Measurements from ENCODE around the gene AOPEP. TPM values are rescaled to one million over a fixed set of nuclear protein-coding genes. Genes with fewer than 3 reads are reported as not detected.
"Not testable (repeated sequence)": the region's sequence is repeated elsewhere in the genome, so short reads cannot be mapped to it uniquely, and the experiment has no call there.

The AOPEP gene
- total and polyA plus RNA-seq, 3 donors from 2014 or later = 31.4 to 95.0 (median 80.4) TPM

GRCh38 chr9:94872083-94872833 is 145.8 kb downstream of the AOPEP start:
- Histone ChIP-seq H3K9me3 (no peaks in the 10 kb centered on the region), H3K4me1 (peaks cover 9% of the 10 kb centered on the region), H3K27ac (peak overlapping the region in 1 of 2 donors; percentile 17), H3K36me3 (ENCODE audit: low read depth, missing control alignments) (no peaks in the 10 kb centered on the region), H3K4me3 (no peak overlapping the region), H3K27me3 (no peaks in the 10 kb centered on the region)
- WGBS, 2 donors = 90 to 92% methylated on average over 13 of the region's 13 CpGs
- no peak for DNase-seq
- TF ChIP-seq CTCF (IDR thresholded peaks at IDR 0.05) (no peak), POLR2A (IDR thresholded peaks at IDR 0.05) (no peak)
- intact Hi-C loops (cut with DNase I; ENCODE audit: low total_unique reads) = no loop called here

GRCh38 chr9:94872891-94873511 is 146.5 kb downstream of the AOPEP start:
- Histone ChIP-seq H3K27me3 (no peaks in the 10 kb centered on the region), H3K27ac (peak overlapping the region in 1 of 2 donors; percentile 38), H3K36me3 (ENCODE audit: low read depth, missing control alignments) (no peaks in the 10 kb centered on the region), H3K4me3 (no peak overlapping the region), H3K4me1 (peaks cover 1% of the 10 kb centered on the region), H3K9me3 (no peaks in the 10 kb centered on the region)
- WGBS, 2 donors = 62 to 67% methylated on average over 3 of the region's 3 CpGs
- intact Hi-C loops (cut with DNase I; ENCODE audit: low total_unique reads) = no loop called here
- TF ChIP-seq CTCF (IDR thresholded peaks at IDR 0.05) (no peak), POLR2A (IDR thresholded peaks at IDR 0.05) (no peak)
- DNase-seq = no peak

GRCh38 chr9:94874316-94874715 is 147.8 kb downstream of the AOPEP start:
- 43 to 51% methylated on average over 3 of the region's 3 CpGs for WGBS, 2 donors
- Histone ChIP-seq H3K27me3 (no peaks in the 10 kb centered on the region), H3K4me3 (no peak overlapping the region), H3K9me3 (no peaks in the 10 kb centered on the region), H3K36me3 (ENCODE audit: low read depth, missing control alignments) (no peaks in the 10 kb centered on the region), H3K4me1 (no peaks in the 10 kb centered on the region), H3K27ac (peak overlapping the region in 1 of 2 donors; percentile 38)
- intact Hi-C loops (cut with DNase I; ENCODE audit: low total_unique reads) = no loop called here
- TF ChIP-seq POLR2A (IDR thresholded peaks at IDR 0.05) (no peak), CTCF (IDR thresholded peaks at IDR 0.05) (no peak)
- DNase-seq = no peak

- WGBS, 2 donors = 89 to 91% methylated on average over 5 of the region's 5 CpGs
Observed at GRCh38 chr9:94875300-94876020, 149.0 kb downstream of the AOPEP start.

GRCh38 chr9:94878804-94879203 is 152.3 kb downstream of the AOPEP start:
- intact Hi-C loops (cut with DNase I; ENCODE audit: low total_unique reads); H3K4me1 ChIP-seq; H3K27me3 ChIP-seq; DNase-seq; H3K36me3 ChIP-seq (ENCODE audit: low read depth, missing control alignments); H3K27ac ChIP-seq; H3K4me3 ChIP-seq; H3K9me3 ChIP-seq: not testable (repeated sequence)
- 73 to 87% methylated on average over 3 of the region's 3 CpGs for WGBS, 2 donors

More at GRCh38 chr9:94875300-94876020, 149.0 kb downstream of the AOPEP start:
- TF ChIP-seq CTCF (IDR thresholded peaks at IDR 0.05) (no peak), POLR2A (IDR thresholded peaks at IDR 0.05) (no peak)
- H3K27me3 ChIP-seq = no peaks in the 10 kb centered on the region
- no peak overlapping the region for H3K4me3 ChIP-seq
- H3K9me3 ChIP-seq = no peaks in the 10 kb centered on the region
- DNase-seq = no peak
- intact Hi-C loops (cut with DNase I; ENCODE audit: low total_unique reads) = no loop called here
- H3K27ac ChIP-seq = no peak overlapping the region
- H3K36me3 ChIP-seq (ENCODE audit: low read depth, missing control alignments) = no peaks in the 10 kb centered on the region
- H3K4me1 ChIP-seq = no peaks in the 10 kb centered on the region

Measured in testis (tissue), 3 donors.